Muscle of leg (tissue), 11 donors: Measurements from ENCODE around the gene CEP112. TPM values are rescaled to one million over a fixed set of nuclear protein-coding genes. Genes with fewer than 3 reads are reported as not detected.
"Not testable (repeated sequence)": the region's sequence is repeated elsewhere in the genome, so short reads cannot be mapped to it uniquely, and the experiment has no call there.

Experiments
- DNase-seq: peaks from one replicate; pipeline ENCODE4 v3.0.0; 2013
- H3K27ac ChIP-seq: one replicate; pipeline ENCODE4 v1.5.1; 2013; ENCODE audit warnings: mild to moderate bottlenecking, low read length, control low read depth
- H3K27me3 ChIP-seq: one replicate; pipeline ENCODE4 v1.6.1; 2013; ENCODE audit warnings: low read length; ENCODE audit not compliant: control insufficient read depth, insufficient read depth
- H3K36me3 ChIP-seq: one replicate; pipeline ENCODE4 v1.6.1; 2013; ENCODE audit warnings: low read length; ENCODE audit not compliant: control insufficient read depth, insufficient read depth
- H3K4me1 ChIP-seq: one replicate; pipeline ENCODE4 v1.6.1; 2013; ENCODE audit warnings: low read length; ENCODE audit not compliant: control insufficient read depth, insufficient read depth
- H3K4me3 ChIP-seq: one replicate; pipeline ENCODE4 v1.5.1; 2013; ENCODE audit warnings: low read length, control low read depth
- H3K9me3 ChIP-seq: replicated peaks from 2 replicates; pipeline ENCODE4 v1.6.1; 2013; ENCODE audit warnings: low read depth, low read length; ENCODE audit not compliant: control insufficient read depth
- WGBS: methylation state at CpG from one replicate; pipeline ENCODE4 v1.1.5; 2013; ENCODE audit warnings: missing lambda C conversion rate; ENCODE audit not compliant: insufficient coverage; 5-methylcytosine and 5-hydroxymethylcytosine counted together
- polyA plus RNA-seq, 8 donors: library from polyadenylated mRNA; unstranded; fragments of 120-200 nt; gene quantifications; one replicate each; pipeline versions ENCODE4 v1.2.1 to v1.2.3, GENCODE V29; 2013; ENCODE audit warnings: inconsistent platforms in 1 of 8, low replicate concordance in 1 of 8; ENCODE audit not compliant: insufficient read length in 8 of 8, insufficient read depth in 1 of 8
- total RNA-seq: library from RNA; stranded (reverse); fragments of 120-200 nt; gene quantifications from one replicate; pipeline ENCODE4 v1.2.4, GENCODE V29; 2013

Gene CEP112
- total and polyA plus RNA-seq, 9 donors: 11.4 to 19.0 (median 14.8) TPM

- Histone ChIP-seq H3K27ac (no peak overlapping the region), H3K36me3 (no peaks in the 10 kb centered on the region), H3K4me1 (no peaks in the 10 kb centered on the region), H3K27me3 (no peaks in the 10 kb centered on the region), H3K4me3 (no peak overlapping the region), H3K9me3 (no peaks in the 10 kb centered on the region)
- WGBS: no CpG with 5 or more reads among the region's 6 CpGs
- peak; percentile 22 for DNase-seq
These were observed 495.1 kb downstream of the CEP112 start for GRCh38 chr17:65696739-65697394.

- no peaks in the 10 kb centered on the region for H3K9me3 ChIP-seq
- no CpG with 5 or more reads among the region's 3 CpGs for WGBS
- no peaks in the 10 kb centered on the region for H3K27me3 ChIP-seq
- no peaks in the 10 kb centered on the region for H3K4me1 ChIP-seq
- H3K36me3 ChIP-seq: no peaks in the 10 kb centered on the region
- no peak for DNase-seq
- H3K27ac ChIP-seq: no peak overlapping the region
- no peak overlapping the region for H3K4me3 ChIP-seq
These were observed 497.3 kb downstream of the CEP112 start for GRCh38 chr17:65694601-65695000.

GRCh38 chr17:65690626-65691310 is 501.2 kb downstream of the CEP112 start:
- Histone ChIP-seq H3K4me3 (no peak overlapping the region), H3K36me3 (no peaks in the 10 kb centered on the region), H3K9me3 (no peaks in the 10 kb centered on the region), H3K4me1 (no peaks in the 10 kb centered on the region), H3K27me3 (no peaks in the 10 kb centered on the region), H3K27ac (no peak overlapping the region)
- DNase-seq: no peak
- WGBS: 86% methylated on average over 5 of the region's 6 CpGs

GRCh38 chr17:65688307-65688706 is 503.6 kb downstream of the CEP112 start:
- Histone ChIP-seq H3K4me3 (no peak overlapping the region), H3K4me1 (peaks cover 2% of the 10 kb centered on the region), H3K27me3 (no peaks in the 10 kb centered on the region), H3K36me3 (no peaks in the 10 kb centered on the region), H3K27ac (no peak overlapping the region), H3K9me3 (no peaks in the 10 kb centered on the region)
- WGBS: no CpG with 5 or more reads among the region's 2 CpGs
- no peak for DNase-seq

- no peaks in the 10 kb centered on the region for H3K36me3 ChIP-seq
- no peaks in the 10 kb centered on the region for H3K9me3 ChIP-seq
- no peak overlapping the region for H3K27ac ChIP-seq
- H3K4me1 ChIP-seq: peaks cover 5% of the 10 kb centered on the region
- no peak for DNase-seq
- no peaks in the 10 kb centered on the region for H3K27me3 ChIP-seq
- no peak overlapping the region for H3K4me3 ChIP-seq
- no CpG with 5 or more reads among the region's 1 CpG for WGBS
These were observed 506.8 kb downstream of the CEP112 start for GRCh38 chr17:65685110-65685509.

- Histone ChIP-seq H3K9me3 (no peaks in the 10 kb centered on the region), H3K4me1 (peaks cover 8% of the 10 kb centered on the region), H3K4me3 (no peak overlapping the region), H3K36me3 (no peaks in the 10 kb centered on the region), H3K27me3 (no peaks in the 10 kb centered on the region), H3K27ac (no peak overlapping the region)
- DNase-seq: no peak
- WGBS: no CpG with 5 or more reads among the region's 4 CpGs
These were observed 507.3 kb downstream of the CEP112 start for GRCh38 chr17:65684631-65685030.

- no peak for DNase-seq
- 71% methylated on average over 5 of the region's 7 CpGs for WGBS
- Histone ChIP-seq H3K27ac (no peak overlapping the region), H3K9me3 (no peaks in the 10 kb centered on the region), H3K27me3 (no peaks in the 10 kb centered on the region), H3K4me1 (peaks cover 8% of the 10 kb centered on the region), H3K36me3 (no peaks in the 10 kb centered on the region), H3K4me3 (no peak overlapping the region)
These were observed 508.5 kb downstream of the CEP112 start for GRCh38 chr17:65683428-65683827.

- WGBS: 80% methylated on average over 3 of the region's 5 CpGs
- not testable (repeated sequence) for H3K36me3 ChIP-seq, H3K27ac ChIP-seq, H3K4me1 ChIP-seq, H3K4me3 ChIP-seq, H3K9me3 ChIP-seq, DNase-seq, H3K27me3 ChIP-seq
These were observed 510.2 kb downstream of the CEP112 start for GRCh38 chr17:65681763-65682162.

GRCh38 chr17:65679165-65679845 is 512.6 kb downstream of the CEP112 start:
- DNase-seq: peak; percentile 71
- H3K4me3 ChIP-seq: no peak overlapping the region
- no CpG with 5 or more reads among the region's 3 CpGs for WGBS

GRCh38 chr17:65678546-65678945 is 513.4 kb downstream of the CEP112 start:
- H3K27ac ChIP-seq: peak overlapping the region; percentile 85
- no peak overlapping the region for H3K4me3 ChIP-seq
- DNase-seq: peak; percentile 89
- no peaks in the 10 kb centered on the region for H3K27me3 ChIP-seq
- peaks cover 8% of the 10 kb centered on the region for H3K4me1 ChIP-seq
- 48% methylated on average over 5 of the region's 9 CpGs for WGBS
- H3K36me3 ChIP-seq: no peaks in the 10 kb centered on the region
- no peaks in the 10 kb centered on the region for H3K9me3 ChIP-seq

More at GRCh38 chr17:65679165-65679845, 512.6 kb downstream of the CEP112 start:
- Histone ChIP-seq H3K9me3 (no peaks in the 10 kb centered on the region), H3K27ac (peak overlapping the region; percentile 85), H3K36me3 (no peaks in the 10 kb centered on the region), H3K4me1 (peaks cover 8% of the 10 kb centered on the region), H3K27me3 (no peaks in the 10 kb centered on the region)
